Measurements from ENCODE around the gene DPH2. TPM values are rescaled to one million over a fixed set of nuclear protein-coding genes. Genes with fewer than 3 reads are reported as not detected.

Gene DPH2
- total and polyA plus RNA-seq, 4 experiments from 2014 or later: 25.5 to 33.1 (median 28.8) TPM

- DNase-seq: no peak
- Mint-ChIP-seq H3K9me3 (peaks cover 0 to 2% (median 0%) of the 10 kb centered on the region in 8 donors), H3K36me3 (peaks cover 0 to 2% of the 10 kb centered on the region in 2 donors), H3K4me1 (peaks cover 2 to 11% (median 5%) of the 10 kb centered on the region in 4 donors), H3K27ac (no peak overlapping the region), H3K27me3 (no peaks in the 10 kb centered on the region), H3K4me3 (no peak overlapping the region)
- Histone ChIP-seq H3K4me1 (ENCODE audit: insufficient read depth, low read length) (peaks cover 6% of the 10 kb centered on the region), H3K4me3 (ENCODE audit: low read length in 2 of 2) (no peak overlapping the region), H3K36me3 (ENCODE audit: insufficient read depth, low read length) (no peaks in the 10 kb centered on the region), H3K9me3 (ENCODE audit: control insufficient read depth in 1 of 2, low read length in 2 of 2) (no peaks in the 10 kb centered on the region), H3K27me3 (ENCODE audit: insufficient read depth, low read length) (no peaks in the 10 kb centered on the region), H3K27ac (ENCODE audit: low read depth, low read length) (no peak overlapping the region)
- CTCF ChIA-PET (ENCODE audit: partially characterized antibody): interaction anchor here (1.7 kb wide), 1 partner anchor 61 kb away, joined by 4 read pairs; no protein-coding TSS in a partner anchor
- intact Hi-C loops (cut with micrococcal nuclease): no loop called here
- POLR2A ChIA-PET (ENCODE audit: partially characterized antibody): interaction anchor here (1.8 kb wide), 1 partner anchor 8 kb away, joined by 3 read pairs; the partner anchor contains the start of gene B4GALT2
Measured at GRCh38 chr1:43986712-43987111, 16.9 kb downstream of the DPH2 start.

- Mint-ChIP-seq H3K27ac (peak overlapping the region in 2 of 7 donors; percentile 14 to 58), H3K4me1 (peaks cover 0 to 14% (median 10%) of the 10 kb centered on the region in 4 donors), H3K4me3 (no peak overlapping the region), H3K36me3 (peaks cover 0 to 4% of the 10 kb centered on the region in 2 donors), H3K9me3 (peaks cover 0 to 2% (median 0%) of the 10 kb centered on the region in 8 donors), H3K27me3 (no peaks in the 10 kb centered on the region)
- Histone ChIP-seq H3K4me3 (ENCODE audit: low read length in 2 of 2) (no peak overlapping the region), H3K36me3 (ENCODE audit: insufficient read depth, low read length) (no peaks in the 10 kb centered on the region), H3K27me3 (ENCODE audit: insufficient read depth, low read length) (no peaks in the 10 kb centered on the region), H3K27ac (ENCODE audit: low read depth, low read length) (no peak overlapping the region), H3K9me3 (ENCODE audit: control insufficient read depth in 1 of 2, low read length in 2 of 2) (no peaks in the 10 kb centered on the region), H3K4me1 (ENCODE audit: insufficient read depth, low read length) (peaks cover 10% of the 10 kb centered on the region)
- intact Hi-C loops (cut with micrococcal nuclease): no loop called here
- ChIA-PET POLR2A (ENCODE audit: partially characterized antibody) (interaction anchor here (1.8 kb wide), 1 partner anchor 9 kb away, joined by 3 read pairs; the partner anchor contains the start of gene B4GALT2), CTCF (ENCODE audit: partially characterized antibody) (interaction anchor here (0.9 to 1.7 kb wide), 3 partner anchors 49 to 61 kb away, joined by 3 to 4 read pairs (median 4); no protein-coding TSS in a partner anchor)
- DNase-seq: no peak
Measured at GRCh38 chr1:43987159-43987902, 17.5 kb downstream of the DPH2 start.

GRCh38 chr1:43990271-43991199 is 20.7 kb downstream of the DPH2 start:
- ChIA-PET POLR2A (ENCODE audit: partially characterized antibody) (interaction anchor here (0.9 to 2.6 kb wide), 5 partner anchors 15 to 43 kb away, joined by 3 to 15 read pairs (median 5); partner anchors contain the start of genes ATP6V0B, DPH2 and IPO13), CTCF (ENCODE audit: partially characterized antibody) (interaction anchor here (1.4 to 2.7 kb wide), 4 partner anchors 16 to 58 kb away, joined by 4 to 8 read pairs (median 6); partner anchors contain the start of gene ATP6V0B)
- H3K27ac ChIP-seq (ENCODE audit: low read depth, low read length): peak overlapping the region; percentile 70
- peak overlapping the region; percentile 46 to 74 for H3K4me3 ChIP-seq (ENCODE audit: low read length in 2 of 2)
- H3K9me3 ChIP-seq (ENCODE audit: control insufficient read depth in 1 of 2, low read length in 2 of 2): no peaks in the 10 kb centered on the region
- Mint-ChIP-seq H3K9me3 (peaks cover 0 to 2% (median 0%) of the 10 kb centered on the region in 8 donors), H3K36me3 (peaks cover 0 to 4% of the 10 kb centered on the region in 2 donors), H3K4me3 (peak overlapping the region; percentile 92 to 98 (median 94)), H3K27ac (peak overlapping the region in 4 of 7 donors; percentile 71 to 94 (median 92)), H3K27me3 (no peaks in the 10 kb centered on the region), H3K4me1 (peaks cover 5 to 21% (median 14%) of the 10 kb centered on the region in 4 donors)
- no peak for DNase-seq
- H3K36me3 ChIP-seq (ENCODE audit: insufficient read depth, low read length): no peaks in the 10 kb centered on the region
- peaks cover 14% of the 10 kb centered on the region for H3K4me1 ChIP-seq (ENCODE audit: insufficient read depth, low read length)
- intact Hi-C loops (cut with micrococcal nuclease): loop anchor here (1.0 kb wide), 3 partner anchors 15 to 44 kb away; partner anchors contain the start of gene IPO13
- no peaks in the 10 kb centered on the region for H3K27me3 ChIP-seq (ENCODE audit: insufficient read depth, low read length)

- DNase-seq: no peak
- H3K27ac Mint-ChIP-seq: peak overlapping the region in 6 of 7 donors; percentile 71 to 95 (median 92)
- ChIA-PET CTCF (ENCODE audit: partially characterized antibody) (interaction anchor here (1.4 to 2.7 kb wide), 4 partner anchors 15 to 57 kb away, joined by 4 to 8 read pairs (median 6); partner anchors contain the start of gene ATP6V0B), POLR2A (ENCODE audit: partially characterized antibody) (interaction anchor here (0.9 to 2.6 kb wide), 4 partner anchors 16 to 44 kb away, joined by 3 to 15 read pairs (median 6); partner anchors contain the start of genes ATP6V0B, DPH2 and IPO13)
- Histone ChIP-seq H3K27me3 (ENCODE audit: insufficient read depth, low read length) (no peaks in the 10 kb centered on the region), H3K4me1 (ENCODE audit: insufficient read depth, low read length) (peaks cover 14% of the 10 kb centered on the region), H3K4me3 (ENCODE audit: low read length in 2 of 2) (peak overlapping the region; percentile 46 to 74), H3K9me3 (ENCODE audit: control insufficient read depth in 1 of 2, low read length in 2 of 2) (no peaks in the 10 kb centered on the region), H3K27ac (ENCODE audit: low read depth, low read length) (peak overlapping the region; percentile 70), H3K36me3 (ENCODE audit: insufficient read depth, low read length) (no peaks in the 10 kb centered on the region)
- peak overlapping the region; percentile 92 to 98 (median 94) for H3K4me3 Mint-ChIP-seq
- intact Hi-C loops (cut with micrococcal nuclease): loop anchor here (1.0 kb wide), 3 partner anchors 16 to 45 kb away; partner anchors contain the start of gene IPO13
- peaks cover 5 to 21% (median 14%) of the 10 kb centered on the region in 4 donors for H3K4me1 Mint-ChIP-seq
- peaks cover 0 to 2% (median 0%) of the 10 kb centered on the region in 8 donors for H3K9me3 Mint-ChIP-seq
- no peaks in the 10 kb centered on the region for H3K27me3 Mint-ChIP-seq
- peaks cover 0 to 4% of the 10 kb centered on the region in 2 donors for H3K36me3 Mint-ChIP-seq
Measured at GRCh38 chr1:43991200-43991475, 21.3 kb downstream of the DPH2 start.

- no peaks in the 10 kb centered on the region for H3K27me3 Mint-ChIP-seq
- Histone ChIP-seq H3K27me3 (ENCODE audit: insufficient read depth, low read length) (no peaks in the 10 kb centered on the region), H3K36me3 (ENCODE audit: insufficient read depth, low read length) (no peaks in the 10 kb centered on the region), H3K4me3 (ENCODE audit: low read length in 2 of 2) (peak within 1 kb of the TSS; percentile 46 to 74), H3K9me3 (ENCODE audit: control insufficient read depth in 1 of 2, low read length in 2 of 2) (no peaks in the 10 kb centered on the region), H3K4me1 (ENCODE audit: insufficient read depth, low read length) (peaks cover 14% of the 10 kb centered on the region), H3K27ac (ENCODE audit: low read depth, low read length) (peak within 1 kb of the TSS; percentile 70)
- peaks cover 5 to 21% (median 14%) of the 10 kb centered on the region in 4 donors for H3K4me1 Mint-ChIP-seq
- POLR2A ChIA-PET (ENCODE audit: partially characterized antibody): interaction anchor here (1.0 to 2.6 kb wide), 4 partner anchors 17 to 45 kb away, joined by 5 to 15 read pairs (median 6); partner anchors contain the start of genes ATP6V0B, DPH2 and IPO13
- CTCF ChIA-PET (ENCODE audit: partially characterized antibody): interaction anchor here (1.0 to 1.5 kb wide), 4 partner anchors 13 to 57 kb away, joined by 4 to 5 read pairs (median 4); no protein-coding TSS in a partner anchor
- DNase-seq: peak; percentile 62 to 81 (median 69)
- H3K4me3 Mint-ChIP-seq: peak within 1 kb of the TSS; percentile 92 to 98 (median 94)
- intact Hi-C loops (cut with micrococcal nuclease): loop anchor here (1.0 kb wide), 3 partner anchors 16 to 45 kb away; partner anchors contain the start of gene IPO13
- peak within 1 kb of the TSS; percentile 71 to 95 (median 93) for H3K27ac Mint-ChIP-seq
- H3K9me3 Mint-ChIP-seq: peaks cover 0 to 2% (median 0%) of the 10 kb centered on the region in 8 donors
- peaks cover 0 to 4% of the 10 kb centered on the region in 2 donors for H3K36me3 Mint-ChIP-seq
Measured at GRCh38 chr1:43991476-43992231, 21.8 kb downstream of the DPH2 start, which contains the start of gene CCDC24. TSS of gene CCDC24 (plus strand) at chr1:43991599. CDS start at chr1:43991879, 280 bp downstream.

Data from CD4-positive, alpha-beta memory T cell (primary cell).